ENCODE data around the gene CD109.
A peak's percentile ranks its signal among the peaks of the same experiment; 100 is the strongest.
"Not testable (repeated sequence)": the region's sequence is repeated elsewhere in the genome, so short reads cannot be mapped to it uniquely, and the experiment has no call there.

CD109 gene

DNA sequence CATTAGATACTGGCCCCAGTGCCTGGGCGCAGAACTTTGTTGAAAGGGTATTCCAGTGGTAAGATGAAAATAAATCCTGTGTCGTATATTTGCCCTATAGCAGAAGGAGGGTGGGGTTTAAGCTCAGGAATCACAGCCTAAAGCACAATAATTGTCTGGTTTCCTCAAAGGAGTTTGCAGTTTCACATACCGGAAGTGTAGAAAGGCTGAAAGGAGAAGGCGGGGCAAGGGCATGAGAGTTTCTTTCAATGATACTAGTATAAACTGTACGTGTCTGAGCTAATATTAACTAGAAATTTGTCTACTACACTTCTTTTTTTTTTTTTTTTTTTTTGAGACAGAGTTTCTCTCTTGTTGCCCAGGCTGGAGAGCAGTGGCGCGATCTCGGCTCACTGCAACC lies 29.2 kb downstream of the CD109 start:
- DNase-seq (ENCODE audit: low read depth in 2 of 2, low spot score in 1 of 2), result not testable (repeated sequence)

DNA sequence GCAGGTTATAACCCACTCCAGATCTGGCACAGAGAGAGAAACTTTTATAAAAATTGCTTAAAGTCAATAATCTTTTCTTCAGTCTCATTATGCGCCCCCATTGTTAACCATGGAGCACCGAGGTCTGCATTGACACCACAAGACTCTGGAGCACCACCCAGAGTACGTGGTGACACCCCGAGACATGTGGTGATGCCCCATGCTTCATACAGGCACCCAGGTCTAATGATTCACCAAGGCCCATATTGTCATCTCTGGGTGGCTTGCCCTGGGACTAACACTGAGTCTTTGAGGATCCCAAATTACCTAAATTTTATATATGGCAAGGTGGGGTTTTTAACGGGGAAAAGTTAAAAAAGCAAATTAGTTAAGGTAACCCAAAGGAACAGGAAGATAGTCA lies 31.1 kb downstream of the CD109 start:
- DNase-seq (ENCODE audit: low read depth in 2 of 2, low spot score in 1 of 2), result no peak

DNA sequence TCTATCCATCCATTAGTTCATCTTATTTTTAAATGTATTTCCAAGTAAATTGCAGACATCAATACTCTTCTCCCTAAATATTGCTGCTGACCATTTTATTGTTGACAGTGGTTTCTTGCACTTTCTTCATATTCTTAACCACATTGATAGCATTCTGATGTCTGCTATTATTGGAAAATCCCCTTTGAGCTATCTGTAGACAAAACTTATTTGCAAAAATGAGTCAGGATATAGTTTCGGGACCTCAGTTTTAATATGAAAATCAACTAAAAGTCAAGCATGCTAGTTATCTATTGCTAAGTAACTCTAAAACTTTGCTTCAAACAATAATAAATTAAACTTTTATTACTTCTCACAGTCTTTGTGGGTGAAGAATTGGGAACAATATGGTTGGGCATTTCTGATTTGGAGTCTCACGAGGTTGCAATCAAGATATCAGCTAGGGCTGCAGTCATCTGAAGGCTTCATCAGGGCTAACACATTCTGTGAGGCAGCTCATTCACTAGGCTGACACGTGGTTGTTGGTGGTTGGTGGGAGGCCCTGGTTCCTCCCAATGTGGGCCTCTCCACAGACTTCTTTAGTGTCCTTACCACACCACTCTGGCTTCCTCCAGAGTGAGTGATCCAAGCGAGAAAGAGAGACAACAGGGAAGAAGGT lies 32.7 kb downstream of the CD109 start:
- no peak for DNase-seq (ENCODE audit: low read depth in 2 of 2, low spot score in 1 of 2)

DNA sequence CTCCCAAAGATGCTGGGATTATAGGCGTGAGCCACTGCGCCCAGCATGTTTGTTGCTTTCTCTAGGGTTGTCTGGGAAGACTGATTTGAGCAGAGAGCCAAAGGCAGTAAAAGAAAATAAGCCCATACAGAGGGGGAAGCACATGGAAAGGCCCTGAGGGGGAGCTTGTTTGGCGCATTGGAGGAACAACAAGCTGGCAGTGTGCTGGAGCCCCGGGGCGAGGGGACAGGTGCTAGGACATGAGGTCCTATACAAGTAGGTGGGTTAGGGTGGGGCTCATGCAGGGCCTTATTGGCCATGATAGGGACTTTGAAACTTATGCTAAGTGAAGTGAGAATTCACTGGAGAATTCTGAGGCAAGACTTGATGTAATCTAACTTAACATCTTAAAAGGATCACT lies 35.3 kb downstream of the CD109 start:
- no peak for DNase-seq (ENCODE audit: low read depth in 2 of 2, low spot score in 1 of 2)

- peak; percentile 25 to 42 for DNase-seq (ENCODE audit: low read depth in 2 of 2, low spot score in 1 of 2)
Measured at GRCh38 chr6:73732845-73733675, 37.1 kb downstream of the CD109 start.

- no peak for DNase-seq (ENCODE audit: low read depth in 2 of 2, low spot score in 1 of 2)
Measured at GRCh38 chr6:73733791-73734190, 37.8 kb downstream of the CD109 start.

GRCh38 chr6:73734832-73735453 lies 38.9 kb downstream of the CD109 start:
- DNase-seq (ENCODE audit: low read depth in 2 of 2, low spot score in 1 of 2), result no peak

GRCh38 chr6:73738367-73739028 lies 42.5 kb downstream of the CD109 start:
- DNase-seq (ENCODE audit: low read depth in 2 of 2, low spot score in 1 of 2), result no peak

DNA sequence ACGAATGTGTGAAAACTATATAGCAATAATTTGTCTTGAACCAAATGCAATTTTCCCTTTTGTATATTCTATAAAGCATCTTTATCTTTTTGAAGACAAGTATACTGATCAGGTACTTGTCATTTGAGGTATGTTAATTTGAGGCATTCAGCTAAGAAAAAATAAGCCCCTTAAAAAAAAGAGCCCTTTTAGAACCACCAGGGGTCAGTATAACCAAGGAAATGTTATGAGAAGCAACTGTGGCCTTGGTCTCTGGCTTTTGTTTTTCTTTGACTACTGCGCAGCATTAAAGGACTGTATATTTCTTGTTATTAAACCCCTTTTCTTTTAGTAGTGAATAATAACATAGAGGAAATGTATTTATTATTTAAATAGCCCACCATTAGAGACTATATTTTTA lies 43.1 kb downstream of the CD109 start:
- no peak for DNase-seq (ENCODE audit: low read depth in 2 of 2, low spot score in 1 of 2)

GRCh38 chr6:73742433-73742832 lies 46.4 kb downstream of the CD109 start:
- no peak for DNase-seq (ENCODE audit: low read depth in 2 of 2, low spot score in 1 of 2)

GRCh38 chr6:73743081-73743480 lies 47.1 kb downstream of the CD109 start:
- DNase-seq (ENCODE audit: low read depth in 2 of 2, low spot score in 1 of 2), result no peak

- DNase-seq (ENCODE audit: low read depth in 2 of 2, low spot score in 1 of 2), result no peak
Measured at GRCh38 chr6:73743556-73743955, 47.6 kb downstream of the CD109 start.

- no peak for DNase-seq (ENCODE audit: low read depth in 2 of 2, low spot score in 1 of 2)
Measured at GRCh38 chr6:73746787-73747186, 50.8 kb downstream of the CD109 start.

DNA sequence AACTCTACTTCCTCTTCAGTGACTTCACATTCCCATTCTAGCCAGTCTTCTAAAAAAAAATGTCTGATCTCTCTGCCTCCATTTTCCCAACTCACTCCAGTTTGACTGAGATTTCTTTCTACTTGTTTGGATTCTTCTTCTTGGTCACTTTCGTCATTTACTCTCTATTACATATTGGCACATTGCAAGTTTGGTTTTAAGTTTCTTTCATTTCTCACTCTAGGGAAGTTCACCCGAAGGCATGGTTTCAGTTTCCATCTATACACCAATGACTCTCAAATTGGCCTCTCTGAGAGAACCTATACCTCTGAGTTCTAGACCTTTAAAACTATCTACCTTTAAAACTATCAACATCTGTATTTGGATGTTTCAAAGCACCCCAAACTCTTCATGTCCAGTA lies 51.3 kb downstream of the CD109 start:
- no peak for DNase-seq (ENCODE audit: low read depth in 2 of 2, low spot score in 1 of 2)

DNA sequence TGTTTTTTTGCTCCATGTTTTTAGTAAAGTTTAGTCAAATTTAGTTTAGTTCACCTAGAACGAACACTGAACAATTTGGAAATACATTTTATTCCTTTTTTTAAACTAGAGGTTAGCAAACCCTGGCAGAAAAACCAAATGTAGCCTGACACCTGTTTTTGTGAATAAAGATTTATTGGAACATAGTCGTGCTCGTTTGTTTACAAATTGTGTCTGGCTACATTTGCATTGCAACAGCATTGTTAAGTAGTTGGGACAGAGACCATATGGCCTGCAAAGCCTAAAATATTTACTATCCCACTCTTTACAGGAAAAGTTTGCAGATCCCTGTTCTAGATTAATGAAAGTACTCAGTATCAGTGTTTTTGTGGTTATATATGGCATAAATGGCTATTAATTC lies 56.9 kb downstream of the CD109 start:
- no peak for DNase-seq (ENCODE audit: low read depth in 2 of 2, low spot score in 1 of 2)

GRCh38 chr6:73766040-73766439 lies 70.0 kb downstream of the CD109 start:
- no peak for DNase-seq (ENCODE audit: low read depth in 2 of 2, low spot score in 1 of 2)

DNA sequence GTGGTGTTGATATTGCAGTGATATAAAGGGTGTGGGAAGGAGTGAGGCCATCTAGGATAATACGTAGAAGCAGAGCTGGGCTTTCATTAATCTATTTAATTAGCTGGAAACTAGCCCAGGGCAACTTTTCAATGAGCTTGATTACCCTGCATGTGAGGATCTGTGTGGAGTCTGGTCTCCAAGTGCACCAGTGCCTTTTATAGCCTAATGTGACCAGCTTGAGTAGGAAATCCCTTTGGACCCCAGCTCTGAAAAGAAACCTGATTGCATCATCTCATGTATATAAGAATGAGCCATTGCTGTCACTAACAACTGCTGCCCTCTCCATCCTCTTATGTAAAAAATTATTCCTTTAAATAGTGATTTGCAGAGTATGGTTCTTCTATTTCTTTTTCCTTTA lies 72.6 kb downstream of the CD109 start:
- DNase-seq (ENCODE audit: low read depth in 2 of 2, low spot score in 1 of 2), result no peak

DNA sequence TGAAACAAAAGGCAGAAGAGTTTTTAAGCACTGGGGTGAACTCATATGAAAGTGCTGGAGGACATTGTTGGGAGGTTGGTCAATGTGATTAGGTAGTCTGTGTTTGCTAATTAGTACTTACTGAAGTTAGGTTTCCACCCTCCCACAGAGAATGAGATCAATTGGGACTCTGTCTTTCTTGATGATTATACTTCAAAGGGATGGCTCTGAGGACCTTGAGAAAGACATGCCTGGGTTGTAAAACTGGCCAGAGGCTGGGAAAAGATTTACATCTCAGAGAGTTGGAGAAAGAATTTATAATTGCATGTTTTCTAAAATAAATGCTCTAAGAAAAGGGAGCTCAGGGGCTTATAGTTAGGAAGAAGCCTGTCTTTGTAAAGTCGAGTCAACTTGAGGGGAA lies 74.0 kb downstream of the CD109 start:
- DNase-seq (ENCODE audit: low read depth in 2 of 2, low spot score in 1 of 2), result no peak

GRCh38 chr6:73774311-73774774 lies 78.3 kb downstream of the CD109 start:
- DNase-seq (ENCODE audit: low read depth in 2 of 2, low spot score in 1 of 2), result no peak

DNA sequence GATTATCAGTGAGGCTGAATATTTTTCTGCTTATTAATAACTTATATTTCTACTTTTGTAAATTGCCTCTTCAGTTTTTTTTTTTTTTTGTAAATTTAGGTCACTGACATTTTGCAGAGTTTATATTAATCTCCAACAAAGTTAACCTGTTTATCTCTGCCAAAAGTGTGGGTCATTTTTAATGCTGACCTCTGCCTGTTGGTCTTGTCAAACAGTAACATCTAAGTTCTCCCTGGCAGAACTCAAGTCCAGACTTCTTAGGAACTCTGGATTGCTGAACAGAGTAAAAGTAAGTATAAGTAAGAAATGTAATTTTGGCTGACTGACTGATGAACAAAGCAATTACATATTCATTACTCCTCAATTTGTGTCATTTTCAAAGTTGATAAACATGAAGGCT lies 83.9 kb downstream of the CD109 start:
- no peak for DNase-seq (ENCODE audit: low read depth in 2 of 2, low spot score in 1 of 2)

DNA sequence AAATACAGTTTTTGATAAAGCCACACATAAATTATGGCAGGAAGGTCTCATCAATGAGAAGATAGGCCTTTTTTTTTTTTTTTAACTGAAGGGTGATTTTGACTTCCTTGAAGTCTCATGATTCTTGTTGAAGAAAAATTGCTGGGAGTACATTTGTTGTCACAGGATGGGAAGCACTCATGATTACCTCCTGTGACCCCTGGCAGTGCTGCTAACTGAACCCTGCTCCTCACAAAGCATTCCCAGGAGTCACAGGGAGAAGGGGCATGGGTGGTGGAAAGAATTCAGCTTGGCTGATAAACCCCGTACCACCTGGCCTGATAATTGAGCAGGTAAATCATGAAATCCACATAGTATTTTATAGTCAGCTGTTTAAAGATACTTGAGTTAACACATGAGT lies 86.9 kb downstream of the CD109 start:
- DNase-seq (ENCODE audit: low read depth in 2 of 2, low spot score in 1 of 2), result no peak
